ENCODE results near the gene D2HGDH.
"Not testable (repeated sequence)": the region's sequence is repeated elsewhere in the genome, so short reads cannot be mapped to it uniquely, and the experiment has no call there.

Gene D2HGDH

GRCh38 chr2:241724975-241725870, 9.2 kb upstream of the D2HGDH start:
- DNase-seq, result no peak

GRCh38 chr2:241726459-241726858, 8.0 kb upstream of the D2HGDH start:
- no peak for DNase-seq

- no peak for DNase-seq
Observed at GRCh38 chr2:241728000-241728399, 6.4 kb upstream of the D2HGDH start.

GRCh38 chr2:241728627-241729026, 5.8 kb upstream of the D2HGDH start:
- DNase-seq, result peak in 43 of 51 donors; percentile 4 to 82 (median 37)

GRCh38 chr2:241729868-241730267, 4.6 kb upstream of the D2HGDH start:
- DNase-seq, result no peak

- DNase-seq, result no peak
Observed at GRCh38 chr2:241730671-241731293, 3.6 kb upstream of the D2HGDH start.

- DNase-seq, result peak in 29 of 51 donors; percentile 2 to 79 (median 44)
Observed at GRCh38 chr2:241732513-241733186, 1.8 kb upstream of the D2HGDH start.

- DNase-seq, result peak in 3 of 51 donors; percentile 2 to 47 (median 40)
Observed at GRCh38 chr2:241733391-241734207, 831 bp upstream of the D2HGDH start.

GRCh38 chr2:241734208-241734466, 293 bp upstream of the D2HGDH start:
- DNase-seq, result no peak

GRCh38 chr2:241736111-241736510, 1.7 kb downstream of the D2HGDH start:
- DNase-seq, result no peak

GRCh38 chr2:241738040-241738686, 3.7 kb downstream of the D2HGDH start:
- no peak for DNase-seq

- no peak for DNase-seq
Observed at GRCh38 chr2:241739177-241739576, 4.7 kb downstream of the D2HGDH start.

- no peak for DNase-seq
Observed at GRCh38 chr2:241739651-241740050, 5.2 kb downstream of the D2HGDH start.

- DNase-seq, result no peak
Observed at GRCh38 chr2:241741016-241741415, 6.6 kb downstream of the D2HGDH start.

- no peak for DNase-seq
Observed at GRCh38 chr2:241742320-241742939, 8.0 kb downstream of the D2HGDH start.

GRCh38 chr2:241743008-241743407, 8.6 kb downstream of the D2HGDH start:
- DNase-seq, result not testable (repeated sequence)

- no peak for DNase-seq
Observed at GRCh38 chr2:241743620-241744019, 9.2 kb downstream of the D2HGDH start.

- no peak for DNase-seq
Observed at GRCh38 chr2:241744028-241744754, 9.8 kb downstream of the D2HGDH start.

- no peak for DNase-seq
Observed at GRCh38 chr2:241745276-241745675, 10.8 kb downstream of the D2HGDH start.

GRCh38 chr2:241746084-241746483, 11.7 kb downstream of the D2HGDH start:
- no peak for DNase-seq
